HT-29 (cell line): ENCODE data around the gene GSDME. TPM values are rescaled to one million over a fixed set of nuclear protein-coding genes. Genes with fewer than 3 reads are reported as not detected.

ENCODE experiments used
- DNase-seq: peaks from one replicate; pipeline ENCODE4 v3.0.0-alpha.2; 2015; ENCODE audit warnings: low spot score
- total RNA-seq: library from RNA; depleted of rRNA; stranded (reverse); fragments of >200 nt; shearing (Covaris generic); gene quantifications from 2 replicates; pipeline ENCODE4 v1.2.3, GENCODE V29; 2014

The GSDME gene
- total RNA-seq, 1 experiment from 2014 or later = not detected

DNA sequence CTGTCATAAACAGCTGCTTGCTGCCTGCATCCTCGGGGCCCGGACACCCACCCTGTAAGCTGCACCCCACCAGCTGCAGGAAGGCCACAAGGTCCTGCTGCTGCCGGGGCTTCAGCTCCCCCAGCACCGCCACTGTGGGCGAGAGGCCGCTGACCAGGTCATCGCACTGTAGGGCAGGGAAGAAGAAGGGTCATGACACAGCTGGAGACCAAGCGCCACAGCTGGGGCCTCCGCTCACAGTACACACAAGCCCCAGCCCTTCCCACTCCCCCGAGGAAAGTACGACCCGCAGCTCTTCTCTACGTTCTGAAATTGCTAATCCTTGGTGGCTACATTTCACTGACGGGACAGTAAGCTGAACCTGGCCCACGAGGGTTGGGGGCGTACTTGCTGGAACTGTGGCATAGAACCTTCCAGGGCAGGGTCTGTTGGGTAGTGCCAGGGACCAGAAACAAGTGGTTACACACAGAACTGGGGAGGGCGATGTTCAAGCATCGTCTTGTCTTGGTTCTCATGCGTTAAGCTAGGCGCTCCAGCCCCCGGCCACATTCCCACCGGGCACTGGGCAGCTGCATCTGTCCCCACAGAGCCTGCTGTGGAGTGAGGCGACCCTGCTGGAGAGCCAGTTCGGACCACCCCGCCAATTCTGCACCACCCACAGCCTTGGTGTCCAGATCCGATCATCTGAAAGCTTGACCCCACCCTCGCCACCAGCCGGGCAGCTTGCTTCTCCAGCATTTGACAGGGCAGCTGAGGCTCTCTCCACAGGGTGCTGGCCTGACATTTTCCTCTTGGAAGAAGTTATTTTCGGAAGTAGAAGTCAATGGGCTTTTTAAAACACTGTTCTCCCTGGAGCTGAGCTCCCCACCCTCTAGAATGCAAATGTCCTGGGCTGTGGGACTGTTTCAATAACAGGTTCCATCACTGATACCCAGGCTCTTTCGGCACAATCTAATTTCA lies 50.8 kb downstream of the GSDME start:
- no peak for DNase-seq

DNA sequence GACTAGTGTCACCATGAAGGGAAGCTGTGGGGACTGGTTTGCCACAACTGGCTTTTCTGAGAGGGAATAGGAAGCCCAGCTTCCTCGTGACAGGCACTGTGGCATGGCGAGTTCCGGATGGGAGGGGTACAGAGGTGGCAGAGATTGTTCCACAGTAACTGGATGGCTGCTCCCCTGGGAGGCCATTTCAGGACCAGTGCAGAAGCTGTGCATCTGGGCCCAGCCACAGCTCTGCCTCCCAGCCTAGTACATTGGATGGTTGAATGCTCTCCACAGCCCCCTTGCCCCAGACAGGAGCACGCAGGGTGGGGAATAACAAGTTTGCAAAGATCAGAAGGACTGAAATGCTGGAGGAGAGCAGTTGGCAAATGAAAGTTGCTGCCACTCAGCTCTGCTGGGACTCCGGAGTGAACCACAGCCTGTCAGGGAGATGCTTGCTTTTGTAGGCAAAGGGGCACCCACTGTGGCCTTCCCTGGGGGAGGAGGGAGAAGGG lies 51.8 kb downstream of the GSDME start:
- DNase-seq = no peak

DNA sequence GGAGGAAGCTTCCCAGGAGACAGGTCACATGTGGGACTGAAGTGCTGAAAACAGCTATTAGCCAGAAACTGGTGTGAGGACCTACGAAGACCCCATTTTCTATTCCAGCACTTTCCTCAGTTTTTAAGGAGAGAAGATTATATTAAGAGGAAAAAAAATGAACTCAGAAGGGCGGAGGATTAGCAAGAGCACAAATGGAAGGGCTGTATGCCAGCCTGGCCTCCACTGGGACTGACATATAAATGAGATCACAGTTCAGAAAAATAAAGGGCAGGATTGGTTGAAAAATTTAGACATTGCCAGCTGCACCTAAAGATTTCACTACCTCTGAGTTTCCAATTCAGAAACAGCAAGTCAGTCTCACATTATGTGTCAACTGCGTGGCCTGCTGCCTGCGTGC lies 53.0 kb downstream of the GSDME start:
- DNase-seq = no peak

DNA sequence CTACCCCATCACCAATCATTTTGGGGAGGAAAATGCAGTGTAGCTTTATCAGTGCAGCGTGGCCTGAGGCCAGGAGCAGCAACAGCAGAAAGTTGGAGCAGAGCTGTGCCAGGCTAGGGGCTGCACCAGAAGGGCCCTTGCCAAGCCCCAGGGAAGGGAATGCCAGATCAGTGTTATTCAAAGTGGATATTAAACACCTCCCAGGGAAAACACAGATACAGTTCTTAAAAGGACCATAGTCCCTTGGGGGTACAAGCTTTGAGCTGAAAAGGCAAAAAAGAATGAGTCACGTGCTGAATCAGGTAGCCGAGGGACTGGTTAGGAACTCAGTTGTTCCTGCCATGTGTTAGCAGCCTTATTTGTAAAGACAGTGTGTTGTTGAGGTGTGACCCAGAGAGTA lies 54.0 kb downstream of the GSDME start:
- no peak for DNase-seq

DNA sequence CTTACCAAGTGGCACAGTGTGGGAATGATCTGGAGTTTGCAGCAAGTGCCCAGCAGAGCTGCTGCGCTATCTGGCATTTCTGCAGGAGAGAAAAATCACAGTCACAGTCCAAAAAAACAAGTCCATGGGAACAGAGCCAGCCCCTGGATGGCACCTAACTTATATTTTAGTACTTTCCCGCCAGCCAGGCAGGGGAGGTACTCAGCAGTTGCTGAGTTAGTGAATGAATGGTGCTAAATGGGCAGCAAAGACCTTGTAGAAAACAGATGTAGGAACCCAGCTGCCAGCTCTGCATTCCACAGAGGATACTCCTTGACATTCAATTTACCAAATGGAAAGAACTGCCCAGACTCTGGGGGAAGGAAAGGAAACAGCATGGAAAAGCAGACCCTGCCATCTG lies 54.5 kb downstream of the GSDME start:
- DNase-seq = no peak

DNA sequence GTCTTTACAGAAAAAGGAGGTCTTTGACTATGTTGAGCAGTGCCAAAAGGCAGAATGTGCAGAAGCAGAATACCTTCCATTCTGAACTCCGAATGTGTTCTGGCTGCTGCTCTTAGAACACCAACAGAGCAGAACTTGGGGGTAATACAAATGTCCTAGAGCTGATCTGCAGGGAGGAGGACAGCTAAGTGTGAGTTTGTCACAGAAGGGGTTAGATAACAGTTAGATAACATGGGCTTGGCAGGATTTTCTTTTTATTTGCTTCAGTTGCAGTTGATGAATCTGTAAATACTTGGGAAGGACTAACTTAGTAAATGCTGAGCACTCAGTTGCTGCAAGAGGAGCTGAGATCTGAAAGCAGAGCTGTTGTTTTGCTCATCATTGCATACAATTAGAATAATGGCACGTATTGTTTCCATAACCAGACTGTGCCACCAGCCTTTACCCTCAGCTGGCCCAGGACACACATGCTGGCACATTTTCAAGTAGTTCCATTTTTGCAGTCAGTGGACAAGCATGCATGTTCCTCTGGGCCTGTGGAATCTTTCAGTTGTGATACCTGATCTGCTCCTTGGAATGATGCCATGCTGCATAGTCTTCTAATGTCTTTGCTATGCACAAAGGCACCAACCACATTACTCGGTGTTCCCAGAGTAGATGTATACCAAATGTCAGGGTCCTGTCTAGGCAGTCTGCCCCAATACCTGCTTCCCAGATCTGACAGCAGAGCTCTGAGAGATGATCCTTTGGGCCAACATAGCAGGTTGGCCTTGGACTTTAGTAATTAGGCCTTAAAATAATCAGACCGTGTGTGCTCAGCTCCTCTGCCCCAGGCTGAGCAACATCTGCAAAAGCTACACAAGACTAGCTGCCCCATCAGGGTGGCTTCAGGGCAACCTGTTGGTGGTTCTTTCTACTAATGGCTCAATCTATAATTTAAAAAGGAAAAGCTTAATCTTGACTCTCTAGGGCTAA lies 55.7 kb downstream of the GSDME start:
- DNase-seq = no peak

DNA sequence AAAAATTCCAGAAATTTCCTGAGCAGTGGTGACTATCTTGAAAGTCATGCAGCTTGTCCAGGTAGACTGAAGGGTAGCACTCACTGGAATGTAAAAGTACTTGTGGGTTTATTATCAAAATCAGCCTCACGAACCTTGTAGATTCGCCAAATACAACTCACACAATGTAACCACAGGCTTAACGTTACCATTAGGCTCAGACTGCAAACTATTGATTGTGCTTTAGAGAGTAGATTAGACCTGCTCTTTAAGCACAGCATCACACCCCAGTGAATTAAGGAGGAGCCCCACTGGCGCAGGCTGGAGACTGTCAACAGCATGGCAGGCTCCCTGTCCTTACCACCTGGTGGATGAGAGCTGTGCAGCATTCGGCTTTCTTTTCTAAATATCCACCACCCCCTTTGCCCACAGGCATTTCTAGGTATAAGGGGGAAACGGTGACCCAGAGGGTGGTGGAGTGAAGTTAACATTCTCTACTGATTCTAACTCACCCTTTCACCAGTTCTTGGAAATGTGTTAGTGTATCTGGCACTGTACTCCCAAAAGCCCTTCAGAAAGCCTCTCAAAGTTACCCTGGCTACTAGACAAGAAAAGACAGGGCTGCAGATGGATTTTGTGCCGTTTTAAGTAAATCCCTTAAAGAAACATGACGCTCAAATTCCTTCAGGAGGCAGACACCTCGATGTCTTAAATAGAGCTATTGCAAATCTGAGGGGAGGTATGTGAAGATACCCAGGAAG lies 56.6 kb downstream of the GSDME start:
- no peak for DNase-seq

DNA sequence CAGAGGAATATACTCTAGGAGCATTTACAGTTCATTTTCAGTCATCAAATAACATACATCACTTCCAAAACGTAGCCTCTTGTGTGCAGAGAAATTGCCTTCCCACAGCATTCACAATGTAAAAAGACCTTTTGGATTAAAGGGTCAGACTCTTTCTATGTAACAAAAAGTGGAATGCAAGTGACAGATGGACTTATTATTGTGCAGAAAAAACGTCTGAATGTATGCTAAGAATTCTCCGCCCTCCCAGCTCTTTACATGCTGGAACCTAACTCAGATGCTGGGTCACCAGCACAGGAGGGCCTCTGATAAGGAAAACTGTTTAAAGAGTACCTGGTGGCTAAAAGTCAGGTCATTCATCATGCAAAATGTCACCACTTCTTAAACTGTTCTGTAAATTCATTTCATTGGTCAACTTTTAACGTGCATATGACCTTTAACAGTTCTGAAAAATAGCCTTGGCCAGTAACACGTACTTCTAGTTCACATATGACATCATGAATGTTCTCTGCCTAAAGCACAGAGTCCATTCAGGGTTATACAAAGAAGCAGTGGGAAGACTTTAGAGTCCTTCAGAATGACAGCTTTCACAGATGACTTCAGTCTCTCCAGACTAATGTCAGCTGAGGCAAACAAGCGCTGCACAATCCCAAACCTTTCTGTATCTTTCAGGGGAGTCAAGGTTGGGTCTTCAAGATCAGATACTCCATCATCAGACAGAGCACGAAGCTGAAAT lies 58.6 kb downstream of the GSDME start:
- no peak for DNase-seq

DNA sequence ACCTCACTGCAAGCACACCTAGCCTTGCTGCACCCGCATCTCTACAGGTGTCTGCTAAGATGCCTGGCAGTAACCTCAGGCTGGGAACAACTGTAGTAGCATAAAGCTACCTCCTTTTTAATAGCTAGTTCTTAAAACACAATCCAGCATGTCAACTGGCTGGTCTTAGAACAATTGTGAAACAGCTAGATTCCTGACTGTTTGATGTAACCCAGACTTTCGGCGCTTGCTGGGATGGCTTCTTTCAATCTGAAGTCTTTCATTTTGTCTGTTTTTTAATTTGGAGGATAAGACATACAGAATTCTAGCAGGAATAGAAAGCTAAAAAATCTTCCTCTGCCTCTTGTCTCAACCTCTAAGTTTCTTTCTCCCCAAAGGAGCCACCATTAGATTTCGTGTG lies 59.8 kb downstream of the GSDME start:
- no peak for DNase-seq

DNA sequence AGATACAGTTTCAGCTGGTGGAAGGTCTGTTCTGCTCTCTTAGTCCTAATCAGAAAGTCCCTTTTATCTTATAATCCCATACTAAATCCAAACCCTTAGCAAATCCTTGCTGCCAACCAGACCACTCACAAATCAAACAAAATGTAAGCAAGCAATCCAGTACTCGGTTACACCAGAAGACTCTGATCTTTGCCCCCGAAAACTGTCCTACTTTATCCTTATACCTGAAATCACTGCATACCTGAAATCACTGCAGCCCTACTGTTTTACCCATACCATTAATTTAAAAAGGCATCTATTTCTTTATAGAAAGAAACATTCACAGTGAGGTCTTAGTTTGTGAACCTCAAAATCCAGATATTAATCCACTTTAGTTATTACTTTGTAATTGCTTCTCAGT lies 64.7 kb downstream of the GSDME start:
- no peak for DNase-seq

DNA sequence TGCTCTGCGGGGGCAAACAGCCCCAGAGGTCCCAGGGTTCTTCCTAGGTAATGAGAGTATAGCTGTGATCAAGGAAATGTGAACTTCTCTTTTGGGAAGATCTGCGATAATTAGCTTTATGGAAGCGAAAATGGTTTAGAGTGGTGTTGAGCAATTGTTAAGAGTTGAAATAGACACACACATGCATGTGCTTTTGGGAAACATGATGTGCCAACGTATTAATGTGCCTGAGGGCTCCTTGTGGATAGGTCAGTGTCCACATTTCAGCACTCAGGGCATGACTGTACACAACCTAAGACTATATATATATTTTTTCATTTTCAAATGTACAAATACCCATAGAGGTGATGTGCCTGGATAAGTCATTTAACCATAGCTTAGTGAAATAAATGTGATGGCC lies 67.0 kb downstream of the GSDME start:
- DNase-seq = no peak

DNA sequence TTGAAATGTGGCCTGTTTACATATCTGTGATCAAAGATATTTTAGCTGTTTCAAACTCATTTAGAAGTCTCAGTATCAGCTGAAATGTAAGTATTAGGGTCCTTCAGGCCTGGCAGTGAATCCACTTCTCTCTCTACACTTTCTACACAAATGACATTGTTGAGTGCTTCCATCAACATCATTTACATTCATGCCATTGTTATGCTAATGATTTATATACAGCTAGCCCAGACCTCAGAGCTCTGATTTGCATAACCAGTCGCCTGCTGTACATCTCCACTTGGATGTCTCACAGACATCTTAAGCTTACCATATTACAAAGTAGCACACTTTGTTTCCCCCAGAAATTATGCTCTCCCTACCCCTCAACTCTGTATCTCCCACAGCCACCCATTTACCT lies 71.6 kb downstream of the GSDME start:
- no peak for DNase-seq

DNA sequence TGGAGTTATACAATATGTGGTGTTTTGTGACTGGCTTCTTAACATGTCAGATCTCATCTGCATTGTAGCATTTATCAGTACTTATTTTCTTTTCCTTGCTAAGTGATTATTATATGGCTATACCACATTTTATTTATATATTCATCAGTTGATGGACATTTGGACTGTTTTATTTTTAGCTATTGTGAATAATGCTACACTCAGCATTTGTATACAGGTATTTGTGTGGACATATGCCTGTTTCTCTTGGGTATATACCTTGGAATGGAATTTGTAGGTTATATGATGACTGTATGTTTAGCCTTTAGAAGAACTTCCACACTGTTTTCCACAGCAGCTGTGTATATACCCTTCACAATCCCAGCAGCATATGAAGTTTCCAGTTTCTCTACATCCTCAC lies 86.5 kb downstream of the GSDME start:
- DNase-seq = no peak

DNA sequence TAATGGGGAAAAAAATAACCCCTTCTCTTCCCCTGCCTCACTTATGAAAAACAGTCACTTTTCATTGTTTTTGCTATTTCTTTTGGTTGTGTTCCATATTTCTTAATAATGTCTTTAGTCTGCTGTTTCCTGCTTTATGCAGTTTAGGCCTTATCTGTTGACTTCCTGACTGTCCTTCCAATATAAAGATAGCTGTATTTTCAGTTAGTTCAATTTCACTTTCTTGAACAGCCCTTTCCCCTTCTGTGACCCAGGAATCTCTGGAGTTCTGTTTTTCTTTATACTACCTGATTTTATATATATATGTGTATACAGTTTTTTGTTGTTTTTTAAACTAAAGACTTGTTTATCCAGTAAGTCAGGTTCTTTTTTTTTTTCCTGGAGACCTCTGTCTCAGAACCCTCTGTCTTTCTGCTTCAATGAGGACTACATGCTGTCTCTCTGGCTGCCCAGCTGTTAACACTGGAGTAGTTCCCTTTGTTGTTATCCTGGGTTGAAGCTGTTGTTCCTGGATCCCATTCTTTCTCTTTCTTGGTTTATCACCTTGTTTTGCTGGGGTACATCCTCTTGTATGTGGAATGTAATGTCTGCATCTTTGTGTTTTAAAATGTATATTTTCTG lies 87.2 kb downstream of the GSDME start:
- DNase-seq = no peak

DNA sequence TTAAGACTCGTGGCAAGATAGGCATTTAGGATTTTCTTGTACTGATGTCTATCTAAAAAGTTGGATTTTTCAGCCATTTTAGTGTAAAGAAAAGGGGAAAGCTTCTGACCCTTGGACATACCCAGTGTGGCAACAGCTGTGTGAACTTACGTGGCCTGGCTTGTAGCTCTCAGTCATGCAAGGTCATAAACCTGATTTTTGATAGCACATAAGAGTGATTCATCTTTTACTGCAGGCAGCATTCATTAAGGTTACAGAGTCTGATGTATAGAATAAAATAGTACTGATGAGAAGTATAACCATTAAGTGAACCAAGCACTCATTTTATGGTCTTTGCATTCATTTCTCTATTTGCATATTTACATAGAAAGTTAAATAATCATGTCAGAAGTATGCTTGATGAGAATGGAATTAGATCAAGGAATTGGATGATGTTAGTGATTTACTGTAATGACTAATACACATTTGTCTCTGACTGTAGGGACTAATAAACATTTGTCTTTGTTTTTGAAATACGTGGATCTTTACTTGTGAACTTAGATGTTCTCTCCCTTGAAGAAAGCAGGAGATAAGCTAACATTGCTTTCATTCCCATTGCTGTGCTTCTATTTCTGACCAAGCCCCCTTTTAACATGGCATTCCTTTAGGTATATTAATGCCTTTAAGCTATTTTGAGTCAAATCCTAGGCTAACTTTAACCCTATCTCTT lies 88.2 kb downstream of the GSDME start:
- no peak for DNase-seq

DNA sequence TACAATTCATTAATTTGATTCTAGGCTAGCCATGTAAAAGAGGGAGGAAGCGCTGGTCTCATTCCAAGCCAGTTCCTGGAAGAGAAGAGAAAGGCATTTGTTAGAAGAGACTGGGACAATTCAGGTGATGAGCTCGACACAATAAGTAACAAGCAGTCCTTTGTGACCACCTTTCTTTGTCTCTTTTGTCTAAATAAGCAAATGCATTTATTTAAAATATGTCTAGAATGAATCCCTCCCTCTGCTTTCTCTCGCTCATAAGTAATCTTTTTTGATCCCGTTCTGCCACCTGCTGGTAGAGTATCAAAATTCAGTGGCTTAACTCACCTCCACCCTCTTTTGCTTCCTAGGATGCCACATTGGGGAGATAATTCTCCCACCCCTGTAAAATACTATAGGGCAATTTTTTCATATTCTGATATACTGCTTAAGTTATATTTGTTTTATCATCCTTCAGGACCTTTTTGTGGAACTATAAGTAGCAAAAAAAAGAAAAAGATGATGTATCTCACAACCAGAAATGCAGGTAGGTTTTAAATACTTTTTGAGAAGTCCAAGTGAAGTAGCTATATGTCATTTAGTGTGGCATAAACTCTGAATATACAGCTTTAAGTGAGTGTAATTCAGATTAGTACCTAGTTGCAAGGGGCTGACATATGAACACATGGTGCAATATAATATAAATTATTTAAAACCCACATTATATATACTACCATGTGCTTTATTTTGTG lies 91.5 kb downstream of the GSDME start:
- DNase-seq = peak; percentile 79

DNA sequence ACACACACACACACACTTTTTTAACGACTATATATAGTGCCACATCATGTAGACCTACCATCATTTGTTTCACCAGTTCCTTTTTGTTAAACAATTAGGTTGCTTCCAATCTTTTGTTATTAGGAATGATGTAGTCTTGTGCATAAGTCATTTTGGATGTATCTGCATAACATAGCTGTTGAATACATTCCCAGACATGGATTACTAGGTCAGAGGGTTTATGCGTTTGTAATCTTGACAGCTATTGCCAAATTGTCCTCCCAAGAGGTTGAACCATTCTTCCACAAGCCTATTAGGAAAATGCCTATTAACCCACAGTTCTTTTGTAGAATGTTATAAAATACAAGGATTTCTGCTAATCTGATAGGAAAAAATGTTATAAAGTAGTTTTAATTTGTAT lies 96.7 kb downstream of the GSDME start:
- no peak for DNase-seq

DNA sequence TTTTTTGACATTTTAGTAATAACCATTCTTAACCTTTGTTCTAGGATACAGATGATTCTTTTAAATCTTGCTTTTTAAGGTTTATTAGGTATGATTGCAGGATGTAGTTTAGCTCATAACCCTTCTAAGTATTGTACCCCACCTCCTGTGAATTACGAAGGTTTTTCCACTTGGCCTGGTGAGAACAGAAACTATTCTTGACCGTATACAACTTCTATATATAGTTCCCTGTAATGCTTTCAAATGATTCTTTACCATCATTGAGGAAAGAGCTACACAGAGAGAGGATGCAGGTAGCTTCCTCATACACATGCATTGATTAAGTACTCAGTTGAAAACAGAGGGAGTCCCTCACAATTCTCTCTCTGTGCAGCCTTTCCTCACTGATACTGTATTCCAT lies 97.8 kb downstream of the GSDME start:
- no peak for DNase-seq

DNA sequence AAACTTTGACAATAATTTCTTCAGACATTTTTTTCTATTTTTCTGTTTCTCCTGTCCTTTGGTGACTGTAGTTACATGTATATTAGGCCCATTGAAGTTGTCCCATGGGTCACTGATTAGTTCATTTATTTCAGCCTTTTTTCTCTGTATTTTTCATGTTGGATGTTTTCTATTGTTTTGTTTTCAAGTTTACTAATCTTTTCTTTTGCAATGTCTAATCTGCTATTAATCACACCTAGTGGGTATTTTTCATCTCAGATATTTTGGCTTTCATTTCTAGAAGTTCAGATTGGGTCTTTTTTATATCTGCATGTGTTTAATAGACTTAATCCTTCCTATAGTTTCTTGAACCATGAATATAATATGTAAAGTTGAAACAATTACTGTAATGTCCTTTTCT lies 99.3 kb downstream of the GSDME start:
- no peak for DNase-seq
